Activated CD8-positive, alpha-beta memory T cell treated with anti-CD3 and anti-CD28 coated beads for 36 hours (primary cell): ENCODE data around the gene ZNF385A. TPM values are rescaled to one million over a fixed set of nuclear protein-coding genes. Genes with fewer than 3 reads are reported as not detected.

Experiments
- CTCF ChIA-PET: fragments of 350-600 bp; sonication (Branson Sonifier 250); formaldehyde crosslinking; loops from one replicate; lab custom pipeline; 2021; ENCODE audit warnings: antibody characterized with exemption; lab: Charles Lee
- POLR2A ChIA-PET: fragments of 350-600 bp; sonication (Branson Sonifier 250); formaldehyde crosslinking; loops from one replicate; lab custom pipeline; 2021; ENCODE audit warnings: antibody characterized with exemption; lab: Charles Lee
- total RNA-seq, 2 experiments: library from RNA; stranded (reverse); gene quantifications; one replicate each; pipeline ENCODE4 v1.2.3, GENCODE V29; 2021

Gene ZNF385A
- total RNA-seq, 2 experiments from 2014 or later, result 0.52 to 0.63 TPM

- POLR2A ChIA-PET, result no interaction called here
Measured at GRCh38 chr12:54355104-54355815, 29.3 kb downstream of the ZNF385A start.

GRCh38 chr12:54354271-54354670, 30.3 kb downstream of the ZNF385A start:
- POLR2A ChIA-PET, result interaction anchor here (0.6 kb wide), 1 partner anchor 86 kb away, joined by 4 read pairs; no protein-coding TSS in a partner anchor

More at GRCh38 chr12:54355104-54355815, 29.3 kb downstream of the ZNF385A start:
- CTCF ChIA-PET, result interaction anchor here (3.3 kb wide), 1 partner anchor 13 kb away, joined by 10 read pairs; no protein-coding TSS in a partner anchor

GRCh38 chr12:54352891-54353874, 31.4 kb downstream of the ZNF385A start:
- POLR2A ChIA-PET, result interaction anchor here (0.7 kb wide), 1 partner anchor 1305 kb away, joined by 4 read pairs; no protein-coding TSS in a partner anchor
- CTCF ChIA-PET, result interaction anchor here (1.6 to 1.9 kb wide), 3 partner anchors 15 to 29 kb away, joined by 5 to 9 read pairs (median 5); partner anchors contain the start of gene COPZ1

More at GRCh38 chr12:54354271-54354670, 30.3 kb downstream of the ZNF385A start:
- CTCF ChIA-PET, result interaction anchor here (0.6 kb wide), 1 partner anchor 26 kb away, joined by 3 read pairs; no protein-coding TSS in a partner anchor

GRCh38 chr12:54352022-54352531, 32.5 kb downstream of the ZNF385A start:
- CTCF ChIA-PET, result interaction anchor here (0.7 to 1.9 kb wide), 4 partner anchors 17 to 28 kb away, joined by 3 to 9 read pairs (median 5); partner anchors contain the start of gene COPZ1
- POLR2A ChIA-PET, result no interaction called here

GRCh38 chr12:54351341-54351740, 33.2 kb downstream of the ZNF385A start:
- POLR2A ChIA-PET, result no interaction called here
- CTCF ChIA-PET, result interaction anchor here (1.0 to 1.9 kb wide), 4 partner anchors 15 to 58 kb away, joined by 3 to 9 read pairs (median 4); no protein-coding TSS in a partner anchor

- ChIA-PET POLR2A (no interaction called here), CTCF (interaction anchor here (1.0 to 1.8 kb wide), 6 partner anchors 15 to 143 kb away, joined by 3 to 5 read pairs (median 4); no protein-coding TSS in a partner anchor)
Measured at GRCh38 chr12:54350743-54351142, 33.8 kb downstream of the ZNF385A start.

GRCh38 chr12:54349679-54350078, 34.9 kb downstream of the ZNF385A start:
- POLR2A ChIA-PET, result interaction anchor here (0.7 kb wide), 1 partner anchor 158 kb away, joined by 5 read pairs; no protein-coding TSS in a partner anchor
- CTCF ChIA-PET, result interaction anchor here (1.0 to 1.8 kb wide), 4 partner anchors 14 to 142 kb away, joined by 3 to 5 read pairs (median 4); no protein-coding TSS in a partner anchor

GRCh38 chr12:54349036-54349435, 35.5 kb downstream of the ZNF385A start:
- ChIA-PET CTCF (no interaction called here), POLR2A (no interaction called here)

GRCh38 chr12:54341378-54342300, 42.9 kb downstream of the ZNF385A start:
- CTCF ChIA-PET, result interaction anchor here (1.1 to 1.4 kb wide), 2 partner anchors 38 to 121 kb away, joined by 3 read pairs; no protein-coding TSS in a partner anchor
- POLR2A ChIA-PET, result no interaction called here

GRCh38 chr12:54340846-54341245, 43.7 kb downstream of the ZNF385A start:
- POLR2A ChIA-PET, result no interaction called here

GRCh38 chr12:54338698-54339296, 45.7 kb downstream of the ZNF385A start:
- POLR2A ChIA-PET, result no interaction called here
- CTCF ChIA-PET, result no interaction called here

More at GRCh38 chr12:54340846-54341245, 43.7 kb downstream of the ZNF385A start:
- CTCF ChIA-PET, result interaction anchor here (1.4 kb wide), 1 partner anchor 120 kb away, joined by 3 read pairs; no protein-coding TSS in a partner anchor

GRCh38 chr12:54337854-54338650, 46.5 kb downstream of the ZNF385A start:
- POLR2A ChIA-PET, result interaction anchor here (0.5 kb wide), 1 partner anchor 25 kb away, joined by 3 read pairs; no protein-coding TSS in a partner anchor
- CTCF ChIA-PET, result interaction anchor here (0.8 to 3.4 kb wide), 3 partner anchors 30 to 112 kb away, joined by 3 to 10 read pairs (median 7); no protein-coding TSS in a partner anchor

GRCh38 chr12:54337280-54337842, 47.2 kb downstream of the ZNF385A start:
- ChIA-PET POLR2A (no interaction called here), CTCF (interaction anchor here (0.7 to 3.4 kb wide), 6 partner anchors 13 to 319 kb away, joined by 3 to 10 read pairs (median 4); no protein-coding TSS in a partner anchor)

GRCh38 chr12:54333420-54334034, 51.0 kb downstream of the ZNF385A start:
- ChIA-PET POLR2A (interaction anchor here (0.6 kb wide), 1 partner anchor 30 kb away, joined by 4 read pairs; no protein-coding TSS in a partner anchor), CTCF (interaction anchor here (0.6 to 1.8 kb wide), 5 partner anchors 9 to 81 kb away, joined by 3 to 5 read pairs (median 3); partner anchors contain the start of gene COPZ1)

GRCh38 chr12:54331461-54331860, 53.1 kb downstream of the ZNF385A start:
- POLR2A ChIA-PET, result interaction anchor here (0.6 kb wide), 1 partner anchor 13 kb away, joined by 3 read pairs; no protein-coding TSS in a partner anchor
- CTCF ChIA-PET, result interaction anchor here (1.8 kb wide), 1 partner anchor 79 kb away, joined by 5 read pairs; no protein-coding TSS in a partner anchor
